GM12892 (cell line): ENCODE data around the gene ATP12A.
"Not testable (repeated sequence)": the region's sequence is repeated elsewhere in the genome, so short reads cannot be mapped to it uniquely, and the experiment has no call there.

Source experiments
- DNase-seq: peaks from one replicate; pipeline ENCODE4 v3.0.0; 2011; ENCODE audit not compliant: insufficient read length
- FAIRE-seq: peaks from 2 replicates; lab custom pipeline; 2011; peaks lifted over from hg19 to GRCh38; lab: Jason Lieb, UNC
- POLR2A ChIP-seq: IDR thresholded peaks from 2 replicates; pipeline ENCODE4 v1.6.1; 2011; ENCODE audit warnings: low read depth, low read length, control low read depth
- POLR2AphosphoS5 ChIP-seq: IDR thresholded peaks from 2 replicates; pipeline ENCODE4 v1.6.1; 2011; ENCODE audit warnings: low read depth, low read length, control low read depth
- TAF1 ChIP-seq: IDR thresholded peaks from 2 replicates; pipeline ENCODE4 v1.6.1; 2011; ENCODE audit warnings: low read depth, mild to moderate bottlenecking, control low read depth, low read length, borderline replicate concordance

Gene ATP12A

DNA sequence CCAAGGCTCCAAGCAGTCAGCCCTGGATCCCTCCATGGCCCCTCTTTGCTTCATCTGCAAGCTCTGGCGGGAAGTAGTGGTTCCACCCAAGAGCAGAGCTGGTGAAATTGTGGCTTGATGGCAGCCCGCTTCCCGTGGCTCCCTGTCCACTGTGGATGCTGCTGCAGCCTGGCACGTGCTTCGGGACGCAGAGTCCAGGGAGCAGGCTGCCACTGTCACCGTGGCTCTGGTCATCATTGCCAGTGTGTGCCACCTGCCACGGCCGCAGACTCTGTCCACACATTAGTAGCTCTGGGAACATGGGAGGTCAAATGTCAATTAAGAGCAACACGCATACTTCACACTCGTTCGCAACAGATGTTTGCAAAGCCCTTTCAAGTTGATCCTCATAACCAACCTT, 43.0 kb downstream of the ATP12A start:
- DNase-seq (no peak), FAIRE-seq (no peak)
- TF ChIP-seq TAF1 (no peak), POLR2A (no peak), POLR2AphosphoS5 (no peak)

DNA sequence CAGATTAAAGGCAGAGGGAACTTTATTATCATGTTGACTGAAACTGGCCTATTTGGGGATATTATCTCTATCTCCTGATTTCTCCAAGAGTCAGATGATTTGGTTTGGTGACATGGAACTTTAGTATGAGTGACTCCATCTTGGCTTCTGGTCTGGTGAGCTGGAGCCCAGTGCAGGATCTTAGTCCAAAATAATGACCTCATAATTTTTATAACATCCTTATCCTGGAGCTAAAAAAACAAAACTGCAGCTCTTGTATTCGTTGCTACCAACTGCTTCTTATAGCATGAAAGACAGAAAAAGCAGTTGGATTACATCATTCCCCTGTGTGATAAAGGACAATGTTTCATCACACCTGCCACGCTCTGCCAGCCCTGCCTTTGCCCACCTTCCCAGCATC, 44.5 kb downstream of the ATP12A start:
- FAIRE-seq = no peak
- TF ChIP-seq TAF1 (no peak), POLR2A (no peak), POLR2AphosphoS5 (no peak)
- DNase-seq = no peak

DNA sequence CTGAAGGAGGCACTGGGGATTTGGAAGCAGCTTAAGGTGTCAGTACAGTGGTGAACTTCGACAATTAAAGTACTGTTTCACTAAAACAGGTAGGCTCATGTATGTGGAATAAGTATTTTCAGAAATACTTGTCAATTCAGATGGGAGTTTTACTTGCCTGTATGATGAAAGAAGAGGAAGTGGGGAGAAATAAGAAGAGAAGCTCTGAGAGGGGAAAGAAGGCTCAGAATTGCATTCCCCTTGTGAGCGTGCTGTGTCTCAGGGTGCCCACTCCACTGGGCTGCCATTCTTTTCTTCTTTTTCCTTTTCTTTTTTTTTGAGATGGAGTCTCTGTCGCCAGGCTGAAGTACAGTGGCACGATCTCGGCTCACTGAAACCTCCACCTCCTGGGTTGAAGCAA, 45.2 kb downstream of the ATP12A start:
- FAIRE-seq = no peak
- TF ChIP-seq POLR2A (no peak), TAF1 (no peak), POLR2AphosphoS5 (no peak)
- no peak for DNase-seq

GRCh38 chr13:24727731-24728601, 47.8 kb downstream of the ATP12A start:
- TF ChIP-seq POLR2AphosphoS5 (no peak), TAF1 (no peak), POLR2A (no peak)
- DNase-seq (peak; percentile 61), FAIRE-seq (peak; percentile 82)

GRCh38 chr13:24730873-24731567, 50.8 kb downstream of the ATP12A start:
- peak; percentile 61 for FAIRE-seq
- not testable (repeated sequence) for DNase-seq

- no peak for FAIRE-seq
- no peak for DNase-seq
- TF ChIP-seq POLR2AphosphoS5 = no peak
- TF ChIP-seq POLR2A = no peak
- TF ChIP-seq TAF1 = no peak
Observed at GRCh38 chr13:24734950-24735349, 54.7 kb downstream of the ATP12A start.

GRCh38 chr13:24737042-24737441, 56.8 kb downstream of the ATP12A start:
- TF ChIP-seq POLR2A (no peak), POLR2AphosphoS5 (no peak)
- no peak for FAIRE-seq
- no peak for DNase-seq

GRCh38 chr13:24738366-24738847, 58.2 kb downstream of the ATP12A start:
- no peak for DNase-seq
- no peak for TF ChIP-seq TAF1
- TF ChIP-seq POLR2AphosphoS5 = no peak
- no peak for TF ChIP-seq POLR2A
- FAIRE-seq = no peak

DNA sequence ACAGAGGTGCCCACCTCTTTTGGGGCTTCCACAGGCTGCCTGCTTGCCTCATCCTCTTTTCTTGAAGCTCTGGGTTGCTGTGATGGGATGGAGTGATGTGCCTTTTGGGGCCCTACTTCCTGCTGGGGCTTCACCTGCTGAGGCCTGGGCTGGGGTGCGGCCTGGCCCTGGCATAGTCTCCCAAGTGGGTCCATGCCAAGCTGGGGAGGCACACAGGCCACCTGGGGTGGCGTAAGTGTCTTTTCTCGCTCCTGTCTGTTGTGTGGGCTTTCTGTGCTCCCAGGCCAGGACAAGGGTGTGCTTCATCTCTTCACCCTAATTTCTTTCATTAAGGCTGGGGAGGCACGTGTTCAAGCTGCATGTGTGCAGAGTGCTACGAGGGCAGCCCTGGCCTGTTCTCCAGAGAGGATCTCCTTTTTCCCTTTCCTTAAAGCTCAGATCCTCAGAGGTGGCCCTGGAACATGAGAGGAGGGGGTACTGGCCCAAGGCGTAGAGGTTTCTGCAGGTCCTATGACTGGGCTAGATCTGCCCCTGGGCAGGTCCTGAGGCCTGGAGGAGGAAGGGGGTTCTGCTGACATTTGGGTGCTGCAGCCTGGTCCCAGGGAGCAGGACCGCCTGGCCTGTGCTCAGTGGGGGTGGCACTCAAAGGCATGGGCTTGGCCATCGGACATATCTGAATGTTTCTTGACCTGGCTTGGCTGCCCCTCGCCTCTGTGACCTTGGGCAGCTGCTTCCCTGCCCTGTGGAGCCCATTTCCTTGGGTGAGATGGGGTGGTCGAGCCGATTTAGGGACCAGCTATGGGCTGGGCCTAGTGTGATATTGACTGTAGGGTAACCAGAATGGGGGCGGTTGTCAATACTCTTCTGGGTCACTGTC, 60.0 kb downstream of the ATP12A start:
- DNase-seq = no peak
- TF ChIP-seq TAF1 (no peak), POLR2AphosphoS5 (no peak), POLR2A (no peak)
- FAIRE-seq = no peak

DNA sequence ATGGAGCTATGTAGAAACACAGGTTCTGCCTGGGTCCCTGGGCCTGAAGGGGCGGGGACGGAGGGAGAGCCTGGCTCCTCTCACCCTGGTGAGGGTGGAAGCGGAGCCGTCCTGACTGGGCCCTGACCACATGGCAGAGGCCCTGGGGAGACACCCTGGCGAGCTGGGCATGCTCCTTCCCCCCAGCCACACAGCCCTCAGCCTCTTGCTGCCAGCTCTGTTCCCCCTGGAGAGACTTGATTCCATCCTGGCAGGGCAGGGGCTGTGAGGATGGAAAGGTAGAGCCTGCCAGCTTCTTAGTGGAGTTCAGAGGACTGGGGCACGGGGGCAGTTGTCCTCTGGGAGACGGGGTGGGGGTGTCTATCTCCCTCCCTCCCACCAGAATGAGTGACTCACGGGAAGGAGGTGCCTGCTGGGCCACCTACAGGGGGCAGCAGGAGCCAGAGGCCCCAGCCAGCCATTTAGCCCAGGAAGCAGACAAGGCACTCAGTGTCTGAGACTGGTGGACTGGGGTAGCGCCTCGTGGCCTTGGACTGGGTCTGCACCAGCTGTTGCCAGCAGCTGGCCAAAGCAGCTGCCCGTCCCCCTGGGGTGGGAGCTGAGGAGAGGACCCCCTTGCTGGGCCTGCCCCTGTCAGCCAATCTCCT, 60.9 kb downstream of the ATP12A start:
- no peak for TF ChIP-seq POLR2AphosphoS5
- TF ChIP-seq POLR2A = no peak
- TF ChIP-seq TAF1 = no peak
- FAIRE-seq (no peak), DNase-seq (no peak)

- FAIRE-seq = no peak
- TF ChIP-seq POLR2A (no peak), POLR2AphosphoS5 (no peak), TAF1 (no peak)
- no peak for DNase-seq
Observed at GRCh38 chr13:24741791-24742190, 61.6 kb downstream of the ATP12A start.

- DNase-seq (no peak), FAIRE-seq (no peak)
- no peak for TF ChIP-seq TAF1
- no peak for TF ChIP-seq POLR2A
- TF ChIP-seq POLR2AphosphoS5 = no peak
Observed at GRCh38 chr13:24742294-24742693, 62.1 kb downstream of the ATP12A start.
